HG03439 (cell line): Measurements from ENCODE around the gene SQOR.

Experiments used
- ATAC-seq: cut with Tn5 transposase; IDR thresholded peaks from one replicate; pipeline ENCODE4 v1.9.1; 2021; ENCODE audit warnings: mild to moderate bottlenecking, moderate library complexity; ENCODE audit not compliant: unreplicated experiment

SQOR gene

GRCh38 chr15:45704329-45705249 is 69.8 kb downstream of the SQOR start:
- ATAC-seq = no peak

GRCh38 chr15:45705510-45706473 is 71.0 kb downstream of the SQOR start:
- peak; percentile 91 for ATAC-seq

- no peak for ATAC-seq
These were observed 75.8 kb downstream of the SQOR start for GRCh38 chr15:45710657-45711056.

- peak; percentile 78 for ATAC-seq
These were observed 80.0 kb downstream of the SQOR start for GRCh38 chr15:45714590-45715488.

- ATAC-seq = no peak
These were observed 80.7 kb downstream of the SQOR start for GRCh38 chr15:45715528-45715927.

- no peak for ATAC-seq
These were observed 84.7 kb downstream of the SQOR start for GRCh38 chr15:45719490-45719889.

- ATAC-seq = no peak
These were observed 85.4 kb downstream of the SQOR start for GRCh38 chr15:45720183-45720582.

GRCh38 chr15:45728641-45729040 is 93.8 kb downstream of the SQOR start:
- ATAC-seq = no peak

GRCh38 chr15:45729141-45729540 is 94.3 kb downstream of the SQOR start:
- ATAC-seq = no peak

- ATAC-seq = no peak
These were observed 96.5 kb downstream of the SQOR start for GRCh38 chr15:45731343-45731742.

- no peak for ATAC-seq
These were observed 97.8 kb downstream of the SQOR start for GRCh38 chr15:45732662-45733061.

GRCh38 chr15:45734260-45734711 is 99.5 kb downstream of the SQOR start:
- no peak for ATAC-seq
